Measurements from ENCODE around the gene GLMN. TPM values are rescaled to one million over a fixed set of nuclear protein-coding genes. Genes with fewer than 3 reads are reported as not detected.

GLMN gene
- polyA plus RNA-seq, 1 of the 3 experiments (the other 2 are of a cell fraction), result 2.3 TPM

DNA sequence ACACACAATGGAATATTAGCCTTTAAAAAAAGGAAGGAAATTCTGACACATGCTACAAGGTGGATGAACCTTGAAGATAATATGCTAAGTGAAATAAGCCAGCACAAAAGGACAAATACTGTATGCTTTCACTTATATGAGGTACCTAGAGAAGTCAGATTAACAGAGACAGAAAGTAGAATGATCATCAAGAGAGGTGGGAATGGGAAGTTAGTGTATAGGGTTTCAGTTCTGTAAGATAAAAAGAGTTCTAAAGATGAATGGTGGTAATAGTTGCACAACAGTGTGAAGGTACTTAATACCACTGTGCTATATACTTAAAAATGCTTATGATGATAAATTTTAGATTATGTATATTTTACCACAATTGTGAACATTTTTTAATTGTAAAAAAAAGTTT, 7.2 kb upstream of the GLMN start:
- no peak for DNase-seq
- H3K27ac ChIP-seq (ENCODE audit: low read depth in 2 of 2, low read length in 1 of 2), result no peak overlapping the region
- H3K9me2 ChIP-seq, result no peaks in the 10 kb centered on the region
- no peak overlapping the region for H2AFZ ChIP-seq (ENCODE audit: low read depth)
- H3F3A ChIP-seq (replicated peaks; ENCODE audit: insufficient read depth), result peaks cover 9% of the 10 kb centered on the region
- peaks cover 43 to 62% of the 10 kb centered on the region in 2 experiments for H3K36me3 ChIP-seq (replicated peaks in 1 of 2; ENCODE audit: control insufficient read depth in 1 of 2, insufficient read depth in 2 of 2, low read length in 1 of 2)
- no peaks in the 10 kb centered on the region for H3K9me3 ChIP-seq
- H3K27me3 ChIP-seq (ENCODE audit: insufficient read depth), result no peaks in the 10 kb centered on the region
- H3K4me1 ChIP-seq (ENCODE audit: control insufficient read depth in 1 of 2, insufficient read depth in 2 of 2, low read depth in 1 of 2, low read length in 1 of 2), result no peaks in the 10 kb centered on the region
- H3K9ac ChIP-seq, result no peak overlapping the region
- ChIA-PET CTCF (no interaction called here), POLR2A (no interaction called here)
- H3K4me3 ChIP-seq (ENCODE audit: low read depth in 2 of 2, low read length in 1 of 2), result no peak overlapping the region
- H3K79me2 ChIP-seq (ENCODE audit: insufficient read depth), result peaks cover 11% of the 10 kb centered on the region
- no peak overlapping the region for H3K4me2 ChIP-seq
- TF ChIP-seq JUND (IDR thresholded peaks at IDR 0.05) (no peak), NRF1 (IDR thresholded peaks at IDR 0.05; ENCODE audit: low read depth, low read length) (no peak), SIN3A (IDR thresholded peaks at IDR 0.05; ENCODE audit: borderline replicate concordance, low read depth, low read length) (no peak), SMC3 (IDR thresholded peaks at IDR 0.05; ENCODE audit: low read depth, low read length) (no peak), NFIC (IDR thresholded peaks at IDR 0.05; ENCODE audit: borderline replicate concordance) (no peak), RAD21 (IDR thresholded peaks at IDR 0.05; ENCODE audit: low read length) (no peak), MXI1 (IDR thresholded peaks at IDR 0.05; ENCODE audit: low read depth, low read length) (no peak), GABPA (IDR thresholded peaks at IDR 0.05; ENCODE audit: low read depth) (no peak)
- TF ChIP-seq, protein P1, sequence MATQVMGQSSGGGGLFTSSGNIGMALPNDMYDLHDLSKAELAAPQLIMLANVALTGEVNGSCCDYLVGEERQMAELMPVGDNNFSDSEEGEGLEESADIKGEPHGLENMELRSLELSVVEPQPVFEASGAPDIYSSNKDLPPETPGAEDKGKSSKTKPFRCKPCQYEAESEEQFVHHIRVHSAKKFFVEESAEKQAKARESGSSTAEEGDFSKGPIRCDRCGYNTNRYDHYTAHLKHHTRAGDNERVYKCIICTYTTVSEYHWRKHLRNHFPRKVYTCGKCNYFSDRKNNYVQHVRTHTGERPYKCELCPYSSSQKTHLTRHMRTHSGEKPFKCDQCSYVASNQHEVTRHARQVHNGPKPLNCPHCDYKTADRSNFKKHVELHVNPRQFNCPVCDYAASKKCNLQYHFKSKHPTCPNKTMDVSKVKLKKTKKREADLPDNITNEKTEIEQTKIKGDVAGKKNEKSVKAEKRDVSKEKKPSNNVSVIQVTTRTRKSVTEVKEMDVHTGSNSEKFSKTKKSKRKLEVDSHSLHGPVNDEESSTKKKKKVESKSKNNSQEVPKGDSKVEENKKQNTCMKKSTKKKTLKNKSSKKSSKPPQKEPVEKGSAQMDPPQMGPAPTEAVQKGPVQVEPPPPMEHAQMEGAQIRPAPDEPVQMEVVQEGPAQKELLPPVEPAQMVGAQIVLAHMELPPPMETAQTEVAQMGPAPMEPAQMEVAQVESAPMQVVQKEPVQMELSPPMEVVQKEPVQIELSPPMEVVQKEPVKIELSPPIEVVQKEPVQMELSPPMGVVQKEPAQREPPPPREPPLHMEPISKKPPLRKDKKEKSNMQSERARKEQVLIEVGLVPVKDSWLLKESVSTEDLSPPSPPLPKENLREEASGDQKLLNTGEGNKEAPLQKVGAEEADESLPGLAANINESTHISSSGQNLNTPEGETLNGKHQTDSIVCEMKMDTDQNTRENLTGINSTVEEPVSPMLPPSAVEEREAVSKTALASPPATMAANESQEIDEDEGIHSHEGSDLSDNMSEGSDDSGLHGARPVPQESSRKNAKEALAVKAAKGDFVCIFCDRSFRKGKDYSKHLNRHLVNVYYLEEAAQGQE (IDR thresholded peaks at IDR 0.05; ENCODE audit: low read depth, low read length), result no peak
- TF ChIP-seq, protein P2, sequence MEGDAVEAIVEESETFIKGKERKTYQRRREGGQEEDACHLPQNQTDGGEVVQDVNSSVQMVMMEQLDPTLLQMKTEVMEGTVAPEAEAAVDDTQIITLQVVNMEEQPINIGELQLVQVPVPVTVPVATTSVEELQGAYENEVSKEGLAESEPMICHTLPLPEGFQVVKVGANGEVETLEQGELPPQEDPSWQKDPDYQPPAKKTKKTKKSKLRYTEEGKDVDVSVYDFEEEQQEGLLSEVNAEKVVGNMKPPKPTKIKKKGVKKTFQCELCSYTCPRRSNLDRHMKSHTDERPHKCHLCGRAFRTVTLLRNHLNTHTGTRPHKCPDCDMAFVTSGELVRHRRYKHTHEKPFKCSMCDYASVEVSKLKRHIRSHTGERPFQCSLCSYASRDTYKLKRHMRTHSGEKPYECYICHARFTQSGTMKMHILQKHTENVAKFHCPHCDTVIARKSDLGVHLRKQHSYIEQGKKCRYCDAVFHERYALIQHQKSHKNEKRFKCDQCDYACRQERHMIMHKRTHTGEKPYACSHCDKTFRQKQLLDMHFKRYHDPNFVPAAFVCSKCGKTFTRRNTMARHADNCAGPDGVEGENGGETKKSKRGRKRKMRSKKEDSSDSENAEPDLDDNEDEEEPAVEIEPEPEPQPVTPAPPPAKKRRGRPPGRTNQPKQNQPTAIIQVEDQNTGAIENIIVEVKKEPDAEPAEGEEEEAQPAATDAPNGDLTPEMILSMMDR (IDR thresholded peaks at IDR 0.05), result no peak
- H4K20me1 ChIP-seq (ENCODE audit: insufficient read depth), result no peaks in the 10 kb centered on the region

DNA sequence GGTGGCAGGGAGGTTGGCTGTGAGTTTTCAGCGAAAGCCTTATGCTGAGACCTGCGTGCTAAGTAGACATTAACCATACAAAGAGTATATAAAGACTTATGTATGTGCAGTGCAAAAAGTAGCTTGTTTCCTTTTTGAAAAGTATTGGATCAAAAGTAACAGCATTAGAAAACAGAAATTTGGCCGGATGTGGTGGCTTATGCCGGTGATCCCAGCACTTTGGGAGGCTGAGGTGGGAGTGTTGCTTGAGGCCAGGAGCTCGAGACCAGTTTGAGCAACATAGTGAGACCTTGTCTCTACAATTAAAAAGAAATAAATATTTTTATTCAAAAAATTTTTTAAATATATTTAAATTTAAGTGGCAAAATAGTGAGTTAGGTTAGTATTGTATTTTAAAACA, 2.2 kb upstream of the GLMN start:
- POLR2A ChIA-PET, result no interaction called here
- H3K4me2 ChIP-seq, result no peak overlapping the region
- WGBS (ENCODE audit: low lambda C conversion rate), result 97% methylated on average over 5 of the region's 5 CpGs
- no peak for TF ChIP-seq FOXJ3 (CRISPR knock-in tag; IDR thresholded peaks at IDR 0.05)
- no peak for TF ChIP-seq GATA2 (CRISPR knock-in tag; IDR thresholded peaks at IDR 0.05)
- TF ChIP-seq EZH2phosphoT487 (IDR thresholded peaks at IDR 0.05; ENCODE audit: borderline replicate concordance, low read depth), result no peak
- no peak for TF ChIP-seq NFIC (IDR thresholded peaks at IDR 0.05; ENCODE audit: borderline replicate concordance)
- TF ChIP-seq, protein P3, sequence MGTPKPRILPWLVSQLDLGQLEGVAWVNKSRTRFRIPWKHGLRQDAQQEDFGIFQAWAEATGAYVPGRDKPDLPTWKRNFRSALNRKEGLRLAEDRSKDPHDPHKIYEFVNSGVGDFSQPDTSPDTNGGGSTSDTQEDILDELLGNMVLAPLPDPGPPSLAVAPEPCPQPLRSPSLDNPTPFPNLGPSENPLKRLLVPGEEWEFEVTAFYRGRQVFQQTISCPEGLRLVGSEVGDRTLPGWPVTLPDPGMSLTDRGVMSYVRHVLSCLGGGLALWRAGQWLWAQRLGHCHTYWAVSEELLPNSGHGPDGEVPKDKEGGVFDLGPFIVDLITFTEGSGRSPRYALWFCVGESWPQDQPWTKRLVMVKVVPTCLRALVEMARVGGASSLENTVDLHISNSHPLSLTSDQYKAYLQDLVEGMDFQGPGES (IDR thresholded peaks at IDR 0.05; ENCODE audit: low read depth, low read length), result no peak
- TF ChIP-seq YY1 (IDR thresholded peaks at IDR 0.05; ENCODE audit: low read depth), result no peak
- TF ChIP-seq RXRA (IDR thresholded peaks at IDR 0.05; ENCODE audit: borderline replicate concordance, low read depth), result no peak
- TF ChIP-seq, protein P2 (IDR thresholded peaks at IDR 0.05), result no peak
- TF ChIP-seq, protein P4, sequence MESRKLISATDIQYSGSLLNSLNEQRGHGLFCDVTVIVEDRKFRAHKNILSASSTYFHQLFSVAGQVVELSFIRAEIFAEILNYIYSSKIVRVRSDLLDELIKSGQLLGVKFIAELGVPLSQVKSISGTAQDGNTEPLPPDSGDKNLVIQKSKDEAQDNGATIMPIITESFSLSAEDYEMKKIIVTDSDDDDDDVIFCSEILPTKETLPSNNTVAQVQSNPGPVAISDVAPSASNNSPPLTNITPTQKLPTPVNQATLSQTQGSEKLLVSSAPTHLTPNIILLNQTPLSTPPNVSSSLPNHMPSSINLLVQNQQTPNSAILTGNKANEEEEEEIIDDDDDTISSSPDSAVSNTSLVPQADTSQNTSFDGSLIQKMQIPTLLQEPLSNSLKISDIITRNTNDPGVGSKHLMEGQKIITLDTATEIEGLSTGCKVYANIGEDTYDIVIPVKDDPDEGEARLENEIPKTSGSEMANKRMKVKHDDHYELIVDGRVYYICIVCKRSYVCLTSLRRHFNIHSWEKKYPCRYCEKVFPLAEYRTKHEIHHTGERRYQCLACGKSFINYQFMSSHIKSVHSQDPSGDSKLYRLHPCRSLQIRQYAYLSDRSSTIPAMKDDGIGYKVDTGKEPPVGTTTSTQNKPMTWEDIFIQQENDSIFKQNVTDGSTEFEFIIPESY (IDR thresholded peaks at IDR 0.05; ENCODE audit: borderline replicate concordance, low read depth), result no peak

More for the DNA sequence above, 2.2 kb upstream of the GLMN start:
- Histone ChIP-seq H3K9me3 (no peaks in the 10 kb centered on the region), H2AFZ (ENCODE audit: low read depth) (no peak overlapping the region), H3K4me1 (ENCODE audit: control insufficient read depth in 1 of 2, insufficient read depth in 2 of 2, low read depth in 1 of 2, low read length in 1 of 2) (peaks cover 4 to 8% of the 10 kb centered on the region in 2 experiments; a peak in 2 of 4 replicates), H3K9ac (no peak overlapping the region), H3K27ac (ENCODE audit: low read depth in 2 of 2, low read length in 1 of 2) (no peak overlapping the region), H3K4me3 (ENCODE audit: low read depth in 2 of 2, low read length in 1 of 2) (no peak overlapping the region), H3K36me3 (replicated peaks in 1 of 2; ENCODE audit: control insufficient read depth in 1 of 2, insufficient read depth in 2 of 2, low read length in 1 of 2) (peaks cover 32 to 57% of the 10 kb centered on the region in 2 experiments), H3K27me3 (ENCODE audit: insufficient read depth) (no peaks in the 10 kb centered on the region), H4K20me1 (ENCODE audit: insufficient read depth) (no peaks in the 10 kb centered on the region), H3F3A (replicated peaks; ENCODE audit: insufficient read depth) (peaks cover 12% of the 10 kb centered on the region), H3K79me2 (ENCODE audit: insufficient read depth) (peaks cover 31% of the 10 kb centered on the region), H3K9me2 (no peaks in the 10 kb centered on the region)
- CTCF ChIA-PET, result interaction anchor here (0.9 to 3.2 kb wide), 4 partner anchors 10 to 693 kb away, joined by 3 to 21 read pairs (median 6); no protein-coding TSS in a partner anchor
- DNase-seq, result no peak

All from SK-N-SH (cell line).